CD4-positive, alpha-beta T cell (primary cell): ENCODE results near the gene PI4KA. TPM values are rescaled to one million over a fixed set of nuclear protein-coding genes. Genes with fewer than 3 reads are reported as not detected.

ENCODE experiments used
- ATAC-seq: fragments of 200-7000 bp; cut with Tn5 transposase; one replicate; pipeline ENCODE4 v1.10.0; 2022; ENCODE audit warnings: mild to moderate bottlenecking; ENCODE audit not compliant: poor library complexity
- CTCF ChIA-PET: fragments of 350-600 bp; sonication (Branson Sonifier 250); formaldehyde crosslinking; loops from one replicate; lab custom pipeline; 2021; ENCODE audit warnings: antibody characterized with exemption, inconsistent platforms; lab: Charles Lee
- POLR2A ChIA-PET: fragments of 350-600 bp; sonication (Branson Sonifier 250); formaldehyde crosslinking; loops from one replicate; lab custom pipeline; 2021; ENCODE audit warnings: antibody characterized with exemption, inconsistent platforms; lab: Charles Lee
- DNase-seq, 14 experiments: peaks; one replicate each; pipeline ENCODE4 v3.0.0-alpha.2; 2013 to 2020; ENCODE audit warnings: mixed read lengths in 2 of 14
- H3K27ac ChIP-seq, 2 donors: one replicate each; pipeline versions ENCODE4 v1.5.1 to v1.7.0; 2013; ENCODE audit warnings: low read length in 2 of 2, low read depth in 1 of 2, mild to moderate bottlenecking in 1 of 2
- H3K27me3 ChIP-seq, 2 experiments: 1 replicate in 1 of 2; 2 replicates in 1 of 2; pipeline versions ENCODE4 v1.6.1 to v1.7.0; 2013; ENCODE audit warnings: low read length in 2 of 2, control low read depth in 1 of 2, mild to moderate bottlenecking in 1 of 2, moderate library complexity in 1 of 2; ENCODE audit not compliant: insufficient read depth in 2 of 2, control insufficient read depth in 1 of 2
- H3K36me3 ChIP-seq: one replicate; pipeline ENCODE4 v1.6.1; 2013; ENCODE audit warnings: low read length, control low read depth; ENCODE audit not compliant: insufficient read depth
- H3K4me1 ChIP-seq: one replicate; pipeline ENCODE4 v1.6.1; 2013; ENCODE audit warnings: low read length, control low read depth; ENCODE audit not compliant: insufficient read depth
- H3K4me3 ChIP-seq: one replicate; pipeline ENCODE4 v1.5.1; 2013; ENCODE audit warnings: mild to moderate bottlenecking, low read length, moderate library complexity
- H3K9me3 ChIP-seq, 2 experiments: 1 replicate in 1 of 2; 2 replicates in 1 of 2; pipeline versions ENCODE4 v1.6.1 to v1.7.0; 2013; ENCODE audit warnings: low read length in 2 of 2, mild to moderate bottlenecking in 2 of 2, control low read depth in 1 of 2, moderate library complexity in 1 of 2; ENCODE audit not compliant: control insufficient read depth in 1 of 2, insufficient read depth in 1 of 2
- H3K27ac Mint-ChIP-seq: one replicate; pipeline ENCODE4 v1.8.0; 2020; ENCODE audit warnings: mixed read lengths
- H3K27me3 Mint-ChIP-seq: one replicate; pipeline ENCODE4 v1.8.0; 2021; ENCODE audit warnings: mixed read lengths
- H3K36me3 Mint-ChIP-seq: one replicate; pipeline ENCODE4 v1.8.0; 2021; ENCODE audit warnings: low read depth, mixed read lengths
- H3K4me1 Mint-ChIP-seq: one replicate; pipeline ENCODE4 v1.8.0; 2021; ENCODE audit warnings: low read depth, mixed read lengths
- H3K4me3 Mint-ChIP-seq: one replicate; pipeline ENCODE4 v1.8.0; 2020; ENCODE audit warnings: mild to moderate bottlenecking, mixed read lengths
- H3K9me3 Mint-ChIP-seq: one replicate; pipeline ENCODE4 v1.8.0; 2020; ENCODE audit warnings: mixed read lengths
- intact Hi-C, 2 experiments: fragments of 100-400 bp; cut with DNase I in 1 of 2; cut with micrococcal nuclease in 1 of 2; formaldehyde crosslinking; loops; one replicate each; pipeline versions ENCODE4 v1.15.1 to v1.9.0; 2023 to 2025; cut with DNase I, micrococcal nuclease
- total RNA-seq, 174 experiments: library from RNA in 2 of 174; stranded (reverse) in 2 of 174; gene quantifications; one replicate each; pipeline ENCODE4 v1.2.3 and lab custom pipeline; 2021 to 2026
- TF ChIP-seq, protein P1 (sequence below): fragments of 200-600 bp; IDR thresholded peaks from one replicate; pipeline ENCODE4 v1.8.0; 2022; ENCODE audit warnings: antibody characterized with exemption, mild to moderate bottlenecking

Gene PI4KA
- total RNA-seq, 2 experiments from 2014 or later = 137 to 146 TPM

DNA sequence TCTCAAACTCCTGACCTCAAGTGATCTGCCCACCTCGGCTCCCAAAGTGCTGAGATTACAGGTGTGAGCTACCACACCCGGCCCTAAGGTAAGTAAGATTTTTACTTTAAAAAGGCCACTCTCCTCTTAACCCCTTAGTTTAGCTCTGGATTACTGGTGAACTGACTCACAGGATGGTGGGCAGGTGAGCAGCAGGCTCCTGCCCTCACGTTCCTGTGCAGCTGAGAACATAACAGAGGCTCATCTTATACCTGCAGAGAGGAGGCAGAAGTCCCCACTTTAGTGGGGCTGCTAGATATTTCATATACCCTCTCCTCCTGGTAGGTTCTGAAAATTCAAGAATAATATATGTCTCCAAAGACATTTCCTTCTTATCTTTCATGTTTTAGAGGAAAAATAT is 101.8 kb downstream of the PI4KA start:
- no peaks in the 10 kb centered on the region for H3K4me1 Mint-ChIP-seq
- no peak overlapping the region for H3K27ac Mint-ChIP-seq
- peaks cover 66% of the 10 kb centered on the region for H3K36me3 Mint-ChIP-seq
- POLR2A ChIA-PET = no interaction called here
- Histone ChIP-seq H3K9me3 (no peaks in the 10 kb centered on the region), H3K4me1 (no peaks in the 10 kb centered on the region), H3K27ac (no peak overlapping the region), H3K36me3 (peaks cover 53% of the 10 kb centered on the region), H3K4me3 (no peak overlapping the region), H3K27me3 (no peaks in the 10 kb centered on the region)
- DNase-seq (no peak), ATAC-seq (no peak)
- no peak overlapping the region for H3K4me3 Mint-ChIP-seq
- CTCF ChIA-PET = no interaction called here
- intact Hi-C loops = no loop called here
- H3K27me3 Mint-ChIP-seq = no peaks in the 10 kb centered on the region
- no peaks in the 10 kb centered on the region for H3K9me3 Mint-ChIP-seq
- TF ChIP-seq, protein P1, sequence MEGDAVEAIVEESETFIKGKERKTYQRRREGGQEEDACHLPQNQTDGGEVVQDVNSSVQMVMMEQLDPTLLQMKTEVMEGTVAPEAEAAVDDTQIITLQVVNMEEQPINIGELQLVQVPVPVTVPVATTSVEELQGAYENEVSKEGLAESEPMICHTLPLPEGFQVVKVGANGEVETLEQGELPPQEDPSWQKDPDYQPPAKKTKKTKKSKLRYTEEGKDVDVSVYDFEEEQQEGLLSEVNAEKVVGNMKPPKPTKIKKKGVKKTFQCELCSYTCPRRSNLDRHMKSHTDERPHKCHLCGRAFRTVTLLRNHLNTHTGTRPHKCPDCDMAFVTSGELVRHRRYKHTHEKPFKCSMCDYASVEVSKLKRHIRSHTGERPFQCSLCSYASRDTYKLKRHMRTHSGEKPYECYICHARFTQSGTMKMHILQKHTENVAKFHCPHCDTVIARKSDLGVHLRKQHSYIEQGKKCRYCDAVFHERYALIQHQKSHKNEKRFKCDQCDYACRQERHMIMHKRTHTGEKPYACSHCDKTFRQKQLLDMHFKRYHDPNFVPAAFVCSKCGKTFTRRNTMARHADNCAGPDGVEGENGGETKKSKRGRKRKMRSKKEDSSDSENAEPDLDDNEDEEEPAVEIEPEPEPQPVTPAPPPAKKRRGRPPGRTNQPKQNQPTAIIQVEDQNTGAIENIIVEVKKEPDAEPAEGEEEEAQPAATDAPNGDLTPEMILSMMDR = no peak

DNA sequence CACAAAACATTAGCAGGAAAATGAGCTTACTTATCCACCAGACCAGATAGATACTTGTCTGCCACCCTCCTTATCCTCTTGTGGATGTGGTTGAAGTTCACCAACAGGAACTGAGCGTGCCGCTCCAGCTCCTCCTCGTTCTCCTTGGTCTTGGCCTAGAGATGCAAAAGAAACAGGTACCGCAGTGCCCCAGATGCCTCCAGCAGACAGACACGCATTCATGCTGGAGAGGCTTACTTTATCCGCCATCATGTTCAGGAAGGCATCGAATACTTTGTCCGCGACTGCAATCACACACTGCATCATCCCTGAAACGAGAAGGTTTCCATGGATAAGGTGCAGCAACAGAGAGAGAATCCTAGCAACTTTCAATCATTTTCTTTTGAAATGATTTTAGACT is 105.7 kb downstream of the PI4KA start:
- Mint-ChIP-seq H3K27me3 (no peaks in the 10 kb centered on the region), H3K27ac (no peak overlapping the region), H3K36me3 (peaks cover 75% of the 10 kb centered on the region), H3K4me3 (no peak overlapping the region), H3K9me3 (no peaks in the 10 kb centered on the region), H3K4me1 (no peaks in the 10 kb centered on the region)
- DNase-seq (no peak), ATAC-seq (no peak)
- H3K27ac ChIP-seq = no peak overlapping the region
- POLR2A ChIA-PET = no interaction called here
- TF ChIP-seq, protein P1 = no peak
- no peaks in the 10 kb centered on the region for H3K9me3 ChIP-seq
- CTCF ChIA-PET = interaction anchor here (1.7 kb wide), 1 partner anchor 11 kb away, joined by 6 read pairs; no protein-coding TSS in a partner anchor
- H3K4me1 ChIP-seq = no peaks in the 10 kb centered on the region
- H3K36me3 ChIP-seq = peaks cover 65% of the 10 kb centered on the region
- no peaks in the 10 kb centered on the region for H3K27me3 ChIP-seq
- intact Hi-C loops = no loop called here
- no peak overlapping the region for H3K4me3 ChIP-seq

DNA sequence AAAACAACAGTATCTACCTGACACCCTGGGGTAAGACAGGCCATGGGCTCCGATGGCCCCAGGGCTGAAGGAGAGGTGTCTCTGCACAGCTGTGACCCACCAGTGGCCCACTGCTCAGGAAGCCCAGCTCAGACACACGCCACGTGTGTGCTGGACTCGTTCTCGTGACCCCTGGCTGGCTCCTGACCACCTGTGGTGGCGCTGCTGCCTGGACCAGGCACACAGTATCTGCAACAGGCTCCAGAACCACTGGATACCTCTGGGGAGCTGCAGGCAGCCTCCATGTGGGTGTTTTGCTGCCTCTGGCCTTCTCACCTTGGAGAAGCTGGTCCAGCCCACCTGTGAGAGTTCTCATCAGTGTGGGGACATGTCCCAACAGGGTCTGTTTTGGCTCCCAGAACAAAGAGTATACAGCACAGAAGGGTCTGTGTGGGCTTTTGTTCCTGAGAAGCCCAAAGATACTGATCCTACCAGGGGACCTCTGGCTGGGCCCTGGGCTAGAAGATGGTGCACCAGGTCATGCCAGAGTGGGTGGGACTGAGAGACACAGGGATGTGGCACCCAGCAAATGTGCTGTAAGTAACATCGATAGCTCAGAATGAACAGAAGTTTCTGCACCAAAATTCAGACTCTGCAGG is 106.4 kb downstream of the PI4KA start:
- H3K36me3 ChIP-seq = peaks cover 68% of the 10 kb centered on the region
- intact Hi-C loops = no loop called here
- no peak overlapping the region for H3K27ac ChIP-seq
- H3K4me3 ChIP-seq = no peak overlapping the region
- Mint-ChIP-seq H3K4me1 (no peaks in the 10 kb centered on the region), H3K27me3 (no peaks in the 10 kb centered on the region), H3K27ac (no peak overlapping the region), H3K36me3 (peaks cover 76% of the 10 kb centered on the region), H3K4me3 (no peak overlapping the region), H3K9me3 (no peaks in the 10 kb centered on the region)
- ChIA-PET POLR2A (no interaction called here), CTCF (interaction anchor here (1.7 kb wide), 1 partner anchor 10 kb away, joined by 6 read pairs; no protein-coding TSS in a partner anchor)
- H3K27me3 ChIP-seq = no peaks in the 10 kb centered on the region
- no peaks in the 10 kb centered on the region for H3K9me3 ChIP-seq
- ATAC-seq = no peak
- TF ChIP-seq, protein P1 = no peak
- DNase-seq = no peak
- H3K4me1 ChIP-seq = no peaks in the 10 kb centered on the region
